OCI-LY3 (cell line): ENCODE data around the gene ARHGAP24.
A peak's percentile ranks its signal among the peaks of the same experiment; 100 is the strongest.

Experiments used
- CTCF ChIP-seq: fragments of 200-600, 300-600 bp; sonication (generic); IDR thresholded peaks from 2 replicates; pipeline ENCODE4 v1.5.1; 2014; ENCODE audit warnings: antibody characterized with exemption, low read length, low read depth
- EZH2phosphoT487 ChIP-seq: fragments of 200-600 bp; shearing (Covaris generic); IDR thresholded peaks from 2 replicates; pipeline ENCODE4 v1.6.1; 2018; ENCODE audit warnings: antibody characterized with exemption, mixed run types, low read depth

DNA sequence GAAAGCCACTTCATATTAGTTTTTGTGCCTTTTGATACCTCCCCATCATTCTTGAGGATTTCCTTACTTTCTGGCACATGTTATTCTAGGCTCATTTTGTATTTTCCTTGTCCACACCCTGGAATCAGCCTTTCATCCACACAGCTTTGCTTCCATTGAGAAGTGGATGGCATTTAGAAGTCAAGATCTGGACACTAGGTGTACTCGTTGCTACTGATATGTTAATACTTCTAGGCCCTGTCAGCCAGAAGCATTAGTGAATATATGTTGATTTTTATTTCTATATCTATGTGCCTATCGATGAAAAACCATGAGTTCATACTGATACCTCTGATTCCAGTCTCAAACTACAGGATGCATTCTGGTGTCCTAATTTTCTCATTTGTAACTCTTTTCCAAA lies 73.2 kb downstream of the ARHGAP24 start:
- TF ChIP-seq EZH2phosphoT487: no peak
- TF ChIP-seq CTCF: peak; percentile 22
